HEK293T (cell line): Measurements from ENCODE around the gene C13orf42.

Source experiments
- CTCF ChIA-PET: fragments of 350-600 bp; formaldehyde crosslinking; extraction: SDS; loops from one replicate; lab custom pipeline; 2021; ENCODE audit warnings: antibody characterized with exemption, inconsistent platforms; lab: Yijun Ruan, JAX
- POLR2A ChIA-PET: fragments of 350-600 bp; formaldehyde crosslinking; extraction: SDS; loops from one replicate; lab custom pipeline; 2020; ENCODE audit warnings: antibody characterized with exemption, inconsistent platforms; lab: Yijun Ruan, JAX
- DNase-seq: peaks from one replicate; pipeline ENCODE4 v3.0.0; 2012; ENCODE audit warnings: mixed read lengths; ENCODE audit errors: extremely low spot score
- ARNT ChIP-seq: fragments of 450-650 bp; IDR thresholded peaks from 2 replicates; pipeline ENCODE4 v1.6.1; 2017; ENCODE audit warnings: mild to moderate bottlenecking
- BHLHE40 ChIP-seq: fragments of 450-650 bp; IDR thresholded peaks from 2 replicates; pipeline ENCODE4 v1.6.1; 2016; ENCODE audit warnings: mild to moderate bottlenecking, moderate library complexity, borderline replicate concordance
- CTBP1 ChIP-seq: fragments of 450-650 bp; IDR thresholded peaks from 2 replicates; pipeline ENCODE4 v1.6.1; 2016; ENCODE audit warnings: borderline replicate concordance
- ELF4 ChIP-seq: fragments of 450-650 bp; IDR thresholded peaks from 2 replicates; pipeline ENCODE4 v1.6.1; 2017; ENCODE audit warnings: antibody characterized with exemption
- FOXA1 ChIP-seq: fragments of 450-650 bp; IDR thresholded peaks from 2 replicates; pipeline ENCODE4 v1.6.1; 2016; ENCODE audit warnings: mild to moderate bottlenecking
- FOXK2 ChIP-seq: fragments of 450-650 bp; IDR thresholded peaks from 2 replicates; pipeline ENCODE4 v1.6.1; 2016; ENCODE audit warnings: mild to moderate bottlenecking
- FOXM1 ChIP-seq: fragments of 450-650 bp; IDR thresholded peaks from 2 replicates; pipeline ENCODE4 v1.6.1; 2017; ENCODE audit warnings: mild to moderate bottlenecking, borderline replicate concordance
- HDGF ChIP-seq: fragments of 450-650 bp; IDR thresholded peaks from 2 replicates; pipeline ENCODE4 v1.6.1; 2017; ENCODE audit warnings: antibody characterized with exemption, borderline replicate concordance
- L3MBTL2 ChIP-seq: fragments of 450-650 bp; conservative IDR thresholded peaks from 2 replicates; pipeline ENCODE4 v1.6.1; 2016; ENCODE audit warnings: mild to moderate bottlenecking
- LEF1 ChIP-seq: fragments of 450-650 bp; IDR thresholded peaks from 2 replicates; pipeline ENCODE4 v1.6.1; 2017; ENCODE audit warnings: mild to moderate bottlenecking, borderline replicate concordance
- NFRKB ChIP-seq: fragments of 450-650 bp; IDR thresholded peaks from 2 replicates; pipeline ENCODE4 v1.6.1; 2016; ENCODE audit warnings: mild to moderate bottlenecking, moderate library complexity
- SP1 ChIP-seq: fragments of 450-650 bp; IDR thresholded peaks from 2 replicates; pipeline ENCODE4 v1.6.1; 2017
- SUZ12 ChIP-seq: fragments of 450-650 bp; IDR thresholded peaks from 2 replicates; pipeline ENCODE4 v1.6.1; 2016; ENCODE audit warnings: mild to moderate bottlenecking
- TARDBP ChIP-seq: fragments of 450-650 bp; IDR thresholded peaks from 2 replicates; pipeline ENCODE4 v1.6.1; 2016
- ZNF384 ChIP-seq: fragments of 450-650 bp; IDR thresholded peaks from 2 replicates; pipeline ENCODE4 v1.6.1; 2016
- TF ChIP-seq, protein P1 (sequence below): fragments of 450-650 bp; IDR thresholded peaks from 2 replicates; pipeline ENCODE4 v1.6.1; 2016

Gene C13orf42

DNA sequence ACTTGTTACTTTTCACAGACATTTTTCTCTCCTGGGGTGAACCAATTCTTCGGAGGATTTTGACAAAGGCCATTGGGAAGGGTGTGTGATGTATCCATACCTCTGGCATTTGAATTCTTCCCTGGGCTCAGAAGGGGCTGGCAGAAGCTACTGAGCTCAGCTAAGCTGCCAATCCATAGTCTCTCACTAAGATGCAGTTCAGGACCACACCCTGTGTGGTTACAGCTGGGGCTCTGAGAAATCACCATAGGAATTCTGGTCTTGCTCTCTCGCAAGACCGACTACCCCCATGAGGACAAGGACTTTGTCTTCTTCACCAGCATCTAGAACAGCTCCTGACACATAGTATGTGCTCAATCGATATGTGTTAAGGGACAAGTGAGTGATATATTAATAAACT is 6.0 kb downstream of the C13orf42 start:
- CTCF ChIA-PET: interaction anchor here (1.0 kb wide), 1 partner anchor 20 kb away, joined by 3 read pairs; no protein-coding TSS in a partner anchor
- TF ChIP-seq SP1 (no peak), FOXM1 (no peak), NFRKB (no peak), HDGF (no peak), CTBP1 (no peak), SUZ12 (no peak), L3MBTL2 (no peak), ZNF384 (no peak), ELF4 (no peak), ARNT (no peak)
- DNase-seq: no peak
- POLR2A ChIA-PET: no interaction called here

DNA sequence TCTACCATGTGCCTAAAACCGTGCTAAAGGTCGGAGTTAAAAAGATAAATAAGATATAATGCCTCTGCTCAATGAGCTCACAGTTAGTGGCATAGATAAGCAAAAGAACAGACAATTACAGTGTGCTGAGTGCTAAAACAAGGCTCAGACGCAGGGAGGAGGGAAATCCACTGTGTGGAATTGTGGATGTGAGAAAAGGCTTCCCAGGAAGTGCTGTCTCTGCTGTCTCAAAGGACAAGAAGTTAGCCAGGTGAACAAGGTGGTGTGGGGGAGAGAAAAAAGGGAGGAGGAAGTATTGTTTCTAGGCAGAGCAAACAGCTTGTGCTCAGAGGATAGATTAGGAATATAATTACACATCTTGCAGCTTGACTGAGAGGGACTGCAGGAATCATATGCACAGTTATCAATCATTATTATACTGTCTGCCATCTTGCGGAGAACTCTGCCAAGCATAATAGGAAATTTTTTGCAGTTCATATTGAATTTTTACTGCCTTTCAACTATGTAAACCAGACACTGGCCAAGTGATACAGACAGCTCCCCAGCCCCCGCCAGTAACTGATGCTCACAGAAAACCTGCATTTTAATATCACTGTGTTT is 9.3 kb downstream of the C13orf42 start:
- TF ChIP-seq ZNF384 (no peak), HDGF (no peak)
- TF ChIP-seq, protein P1, sequence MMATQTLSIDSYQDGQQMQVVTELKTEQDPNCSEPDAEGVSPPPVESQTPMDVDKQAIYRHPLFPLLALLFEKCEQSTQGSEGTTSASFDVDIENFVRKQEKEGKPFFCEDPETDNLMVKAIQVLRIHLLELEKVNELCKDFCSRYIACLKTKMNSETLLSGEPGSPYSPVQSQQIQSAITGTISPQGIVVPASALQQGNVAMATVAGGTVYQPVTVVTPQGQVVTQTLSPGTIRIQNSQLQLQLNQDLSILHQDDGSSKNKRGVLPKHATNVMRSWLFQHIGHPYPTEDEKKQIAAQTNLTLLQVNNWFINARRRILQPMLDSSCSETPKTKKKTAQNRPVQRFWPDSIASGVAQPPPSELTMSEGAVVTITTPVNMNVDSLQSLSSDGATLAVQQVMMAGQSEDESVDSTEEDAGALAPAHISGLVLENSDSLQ: no peak
- no peak for DNase-seq
- ChIA-PET CTCF (no interaction called here), POLR2A (no interaction called here)

DNA sequence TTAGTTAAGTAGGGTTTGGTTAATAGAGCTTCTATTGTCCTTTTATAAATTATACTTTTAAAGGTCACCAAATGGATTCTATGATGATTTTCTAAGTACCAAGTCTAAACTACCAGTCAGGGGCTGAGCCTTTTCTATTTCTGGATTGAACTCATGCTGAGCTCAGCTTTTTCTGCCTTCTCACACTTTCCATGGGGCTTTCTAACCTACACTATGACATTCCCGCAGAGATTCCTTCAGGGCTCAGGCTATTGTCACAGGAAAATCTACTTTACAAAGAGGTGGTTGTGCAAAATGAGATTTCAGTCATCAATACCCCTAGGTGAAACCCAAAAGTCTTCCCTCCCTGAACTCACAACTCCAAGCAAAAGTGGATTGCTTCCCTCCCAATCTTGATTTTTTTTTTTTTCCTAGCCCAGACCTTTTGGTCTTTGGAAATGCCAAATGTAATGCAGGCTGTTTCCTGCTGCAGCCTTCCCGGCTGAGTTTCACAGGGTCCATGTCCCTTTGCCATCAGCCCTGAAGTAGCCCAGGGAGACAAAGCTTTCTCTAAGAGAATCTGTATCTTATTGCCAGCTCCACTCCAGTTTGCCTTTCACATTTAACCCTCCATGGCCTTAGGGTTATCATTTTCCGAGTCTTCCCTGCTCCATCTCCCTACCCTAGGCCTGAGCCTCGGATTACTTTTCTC is 13.6 kb downstream of the C13orf42 start:
- TF ChIP-seq, protein P1: no peak
- no peak for TF ChIP-seq FOXK2
- no peak for TF ChIP-seq ELF4
- no peak for TF ChIP-seq NFRKB
- no peak for TF ChIP-seq FOXA1
- no peak for TF ChIP-seq FOXM1
- no peak for TF ChIP-seq SUZ12
- TF ChIP-seq ZNF384: no peak
- no peak for TF ChIP-seq CTBP1
- TF ChIP-seq L3MBTL2: no peak
- TF ChIP-seq HDGF: no peak
- TF ChIP-seq BHLHE40: no peak
- TF ChIP-seq SP1: no peak
- no peak for TF ChIP-seq ARNT
- POLR2A ChIA-PET: no interaction called here
- CTCF ChIA-PET: no interaction called here
- no peak for DNase-seq

DNA sequence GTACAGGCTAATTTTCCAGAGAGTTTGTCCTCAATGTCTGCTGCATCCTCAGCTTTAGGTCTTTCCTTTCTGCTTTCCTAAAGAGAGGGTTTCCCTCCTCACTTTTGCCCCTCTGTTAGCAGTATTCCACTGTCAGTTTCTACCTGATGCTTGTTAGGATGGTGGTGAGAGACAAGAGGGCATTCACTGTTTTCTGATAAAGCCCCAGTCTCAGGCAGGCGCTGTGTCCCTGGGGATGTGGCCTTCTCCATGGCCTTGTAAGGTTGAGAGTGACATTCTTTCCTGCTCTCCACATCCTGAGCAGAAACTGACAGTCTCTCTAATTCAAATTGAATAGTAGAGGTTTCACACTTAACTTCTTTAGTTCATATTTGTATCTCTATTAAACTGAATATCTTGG is 14.9 kb downstream of the C13orf42 start:
- TF ChIP-seq BHLHE40: no peak
- TF ChIP-seq ELF4: no peak
- TF ChIP-seq TARDBP: no peak
- TF ChIP-seq FOXM1: no peak
- TF ChIP-seq LEF1: no peak
- TF ChIP-seq NFRKB: no peak
- no peak for TF ChIP-seq FOXA1
- no peak for TF ChIP-seq ZNF384
- ChIA-PET POLR2A (no interaction called here), CTCF (no interaction called here)
- no peak for DNase-seq

DNA sequence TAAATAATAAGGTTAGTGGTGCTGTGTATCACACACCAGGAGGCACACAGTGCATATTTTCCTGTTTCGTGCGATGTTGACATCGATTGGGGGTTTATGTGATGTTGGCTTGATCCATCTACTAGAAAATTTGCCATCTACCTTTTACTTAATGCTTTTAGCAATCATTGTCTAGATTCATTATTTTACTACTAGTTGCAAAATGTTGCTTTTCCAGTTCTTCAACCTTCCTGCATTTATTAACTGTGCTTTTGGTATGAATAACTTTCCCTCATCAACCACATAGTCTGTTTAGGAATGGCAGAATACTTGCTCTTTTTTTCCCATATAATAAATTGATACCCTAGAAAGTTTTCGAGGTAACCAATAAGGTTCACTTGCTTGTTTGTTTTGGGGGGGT is 17.5 kb downstream of the C13orf42 start:
- no peak for TF ChIP-seq FOXM1
- TF ChIP-seq FOXA1: no peak
- TF ChIP-seq LEF1: no peak
- no peak for TF ChIP-seq ARNT
- TF ChIP-seq SUZ12: no peak
- TF ChIP-seq FOXK2: no peak
- TF ChIP-seq SP1: no peak
- TF ChIP-seq L3MBTL2: no peak
- ChIA-PET POLR2A (no interaction called here), CTCF (no interaction called here)
- DNase-seq: no peak

DNA sequence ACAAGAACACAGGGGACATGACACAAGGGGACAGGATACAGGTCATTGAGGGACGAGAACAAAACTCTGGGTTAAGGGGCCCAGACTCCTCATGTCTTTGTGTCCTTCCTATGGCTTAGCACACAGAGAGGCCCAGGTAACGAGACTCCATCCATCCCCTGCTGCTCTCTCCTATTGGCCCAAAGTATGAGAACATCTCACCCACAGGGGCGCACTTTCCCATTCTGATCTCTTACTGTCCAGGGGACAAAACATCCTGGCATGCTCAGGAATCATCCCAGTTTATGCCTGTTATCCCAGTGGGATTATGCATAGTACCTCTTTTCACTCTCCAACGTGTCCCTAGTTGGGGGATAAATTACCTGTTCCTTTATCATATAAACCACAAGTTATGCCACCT is 19.2 kb downstream of the C13orf42 start:
- POLR2A ChIA-PET: no interaction called here
- TF ChIP-seq FOXM1 (no peak), CTBP1 (no peak), L3MBTL2 (no peak), SP1 (no peak), ARNT (no peak), BHLHE40 (no peak), FOXK2 (no peak)
- CTCF ChIA-PET: no interaction called here
- DNase-seq: no peak

DNA sequence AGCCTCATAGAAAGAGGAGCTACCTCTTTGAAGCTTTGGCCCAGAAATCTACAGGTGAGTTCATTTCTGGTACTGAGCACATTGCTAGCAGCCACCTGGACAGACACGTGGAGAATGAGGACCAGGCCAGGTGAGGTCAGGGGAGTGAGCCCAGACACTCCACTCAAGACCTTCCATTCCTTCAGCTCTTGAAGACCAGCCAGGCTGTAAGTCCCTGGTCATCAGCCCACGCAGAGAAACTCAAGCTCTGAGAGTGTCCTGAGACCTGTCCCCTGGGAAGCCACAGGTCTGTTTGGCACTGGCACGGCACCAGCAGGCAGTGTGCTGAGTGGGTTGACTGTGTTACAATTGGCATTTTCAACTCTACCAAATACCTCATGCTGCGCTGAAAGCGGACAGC is 27.4 kb downstream of the C13orf42 start:
- TF ChIP-seq, protein P1: no peak
- TF ChIP-seq SUZ12 (no peak), FOXA1 (no peak), SP1 (no peak), ZNF384 (no peak), HDGF (no peak), TARDBP (no peak), ARNT (no peak)
- ChIA-PET CTCF (interaction anchor here (0.7 kb wide), 1 partner anchor 179 kb away, joined by 3 read pairs; no protein-coding TSS in a partner anchor), POLR2A (no interaction called here)
- DNase-seq: no peak
